HG02623 (cell line): Measurements from ENCODE around the gene ENGASE.

Experiments used
- ATAC-seq: cut with Tn5 transposase; IDR thresholded peaks from one replicate; pipeline ENCODE4 v1.9.1; 2021; ENCODE audit warnings: moderate library complexity; ENCODE audit not compliant: unreplicated experiment

Gene ENGASE

DNA sequence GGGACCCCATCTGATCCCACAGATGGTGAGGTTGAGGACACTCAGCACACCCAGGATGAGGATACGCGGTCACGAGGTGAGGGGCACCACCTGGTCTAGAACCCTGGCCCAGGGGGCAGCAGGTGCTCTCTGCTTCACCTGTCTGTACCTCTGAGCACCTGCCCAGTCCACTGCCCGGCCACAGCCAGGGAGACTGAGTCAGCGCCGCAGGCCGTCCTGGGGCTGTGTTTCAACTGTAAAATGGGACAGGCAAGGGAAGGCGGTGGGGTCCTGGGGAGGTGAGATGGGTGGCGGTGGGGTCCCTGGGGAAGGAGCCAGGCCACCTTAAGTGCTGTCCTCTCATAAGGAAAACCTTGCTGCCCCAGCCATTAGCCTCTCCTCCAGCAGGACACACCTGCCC, 60.4 kb downstream of the ENGASE start:
- ATAC-seq, result no peak

DNA sequence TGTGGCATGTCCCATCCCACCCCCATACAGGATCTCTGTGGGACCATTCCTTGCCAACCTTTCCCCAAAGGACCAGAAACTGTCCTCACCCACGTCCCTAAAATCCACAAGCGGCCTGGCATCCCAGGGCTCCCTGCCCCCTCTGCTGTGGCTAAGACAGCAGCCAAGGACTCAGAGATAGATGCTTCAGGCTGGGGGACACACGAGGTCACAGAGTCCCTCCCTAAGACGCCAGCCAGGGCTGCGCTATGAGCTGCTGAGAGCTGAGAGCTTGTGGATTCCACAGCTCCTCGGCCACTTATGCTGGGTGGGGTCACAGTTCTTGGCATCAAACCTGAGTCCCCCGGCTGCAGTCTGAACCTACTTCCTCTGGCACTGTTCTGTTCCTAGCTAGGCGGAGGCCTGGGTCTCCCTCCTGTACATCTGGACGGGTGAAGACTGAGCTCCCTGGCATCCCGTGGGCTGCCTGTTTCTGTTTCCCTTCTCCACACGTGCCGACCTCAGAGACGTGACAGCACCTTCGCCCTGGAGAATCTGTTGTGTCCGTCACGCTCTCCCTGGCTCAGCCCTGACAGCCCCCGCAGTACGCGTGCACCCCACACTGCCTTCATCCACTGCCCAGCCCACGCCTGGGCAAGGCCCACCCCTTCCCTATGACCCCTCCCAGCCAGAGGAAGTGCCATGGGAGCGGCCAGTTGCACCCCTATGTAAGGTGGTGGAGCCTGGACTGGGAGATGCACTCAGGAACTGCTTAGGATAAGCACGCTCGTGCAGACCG, 61.2 kb downstream of the ENGASE start:
- ATAC-seq, result no peak
